Sigmoid colon (tissue), 4 donors: ENCODE measurements around the gene ILRUN.

Source experiments
- CTCF ChIP-seq, 4 experiments: fragments of 450-650 bp in 3 of 4; fragments of 200-600 bp in 1 of 4; IDR thresholded peaks; one replicate each; pipeline ENCODE4 v1.5.1; 2016 to 2019; ENCODE audit warnings: antibody characterized with exemption in 4 of 4, mild to moderate bottlenecking in 3 of 4, moderate library complexity in 2 of 4
- POLR2AphosphoS5 ChIP-seq, 4 donors: sonication (generic); formaldehyde crosslinking; IDR thresholded peaks; one replicate each; pipeline ENCODE4 v1.6.1; 2017; ENCODE audit warnings: antibody characterized with exemption in 4 of 4

- TF ChIP-seq CTCF (IDR thresholded peaks at IDR 0.05) (no peak), POLR2AphosphoS5 (IDR thresholded peaks at IDR 0.05) (no peak)
Observed at GRCh38 chr6:34689742-34690141, 6.8 kb downstream of the ILRUN start.
